Spleen (tissue), 7 donors: ENCODE data around the gene BOK.

Experiments
- CTCF ChIP-seq, 11 experiments: fragments of 200-600 bp in 7 of 11; fragments of 450-650 bp in 4 of 11; sonication (generic) in 4 of 11; IDR thresholded peaks in 8 of 11; conservative IDR thresholded peaks in 3 of 11; 1 replicate in 7 of 11; 2 replicates in 4 of 11; pipeline versions ENCODE4 v1.4.0 to v1.8.0; 2016 to 2021; ENCODE audit warnings: antibody characterized with exemption in 11 of 11, inconsistent platforms in 4 of 11, mild to moderate bottlenecking in 1 of 11
- POLR2AphosphoS5 ChIP-seq, 3 donors: sonication (generic); formaldehyde crosslinking; IDR thresholded peaks; one replicate each; pipeline ENCODE4 v1.5.1; 2017; ENCODE audit warnings: antibody characterized with exemption in 3 of 3
- donor health status: DM: no; HTN: no; CAD: no; lungs with moderate emphysema.
- donor health status: DM: no; HTN: no; CAD: no.
- donor health status: DM: no; HTN: no; CAD: no.

GRCh38 chr2:241586564-241587264, 28.2 kb downstream of the BOK start:
- TF ChIP-seq CTCF (IDR thresholded peaks at IDR 0.05 in 8 of 11, conservative IDR thresholded peaks at IDR 0.05 in 3 of 11) = no peak
- no peak for TF ChIP-seq POLR2AphosphoS5 (IDR thresholded peaks at IDR 0.05)
